PFSK-1 (cell line): ENCODE data around the gene LY6G5C.

Source experiments
- FOXP2 ChIP-seq: optimal IDR thresholded peaks from 2 replicates; pipeline ENCODE3; 2011; ENCODE audit warnings: borderline replicate concordance, control low read depth, inconsistent platforms; ENCODE audit not compliant: insufficient read depth; ENCODE audit errors: extremely low read length, extremely low read depth
- POLR2AphosphoS5 ChIP-seq: IDR thresholded peaks from 2 replicates; pipeline ENCODE4 v1.6.1; 2012; ENCODE audit warnings: low read depth, mild to moderate bottlenecking, control low read depth, low read length, moderate library complexity
- REST ChIP-seq, 2 experiments: IDR thresholded peaks; 2 replicates each; pipeline versions ENCODE4 v1.6.1 to v1.8.0; 2011 to 2012; ENCODE audit warnings: low read depth in 2 of 2, low read length in 2 of 2, control low read depth in 1 of 2, inconsistent platforms in 1 of 2, mild to moderate bottlenecking in 1 of 2, moderate library complexity in 1 of 2; ENCODE audit not compliant: insufficient read depth in 1 of 2
- TAF1 ChIP-seq: IDR thresholded peaks from 2 replicates; pipeline ENCODE4 v1.6.1; 2012; ENCODE audit warnings: low read length, control low read depth, borderline replicate concordance; ENCODE audit not compliant: insufficient read depth

- TF ChIP-seq TAF1 = no peak
- TF ChIP-seq POLR2AphosphoS5 = no peak
- no peak for TF ChIP-seq REST (IDR thresholded peaks at IDR 0.05; ENCODE audit: insufficient read depth in 1 of 2, low read depth in 2 of 2, low read length in 2 of 2)
- TF ChIP-seq FOXP2 = no peak
These were observed 12.0 kb upstream of the LY6G5C start for GRCh38 chr6:31692886-31693285.
